ENCODE results near the gene CCR7. TPM values are rescaled to one million over a fixed set of nuclear protein-coding genes. Genes with fewer than 3 reads are reported as not detected.
A peak's percentile ranks its signal among the peaks of the same experiment; 100 is the strongest.

Gene CCR7
- total and polyA plus RNA-seq, 2 of the 13 experiments (the other 11 are each of a cell fraction or from before 2014, with no cell fraction given) = 0.04 to 0.53 TPM

GRCh38 chr17:40551091-40551878 lies 14.0 kb downstream of the CCR7 start (continued):
- peak; percentile 48; the same call in 1 of the 2 replicates for TF ChIP-seq ZFP41 (CRISPR knock-in tag; IDR thresholded peaks at IDR 0.05; ENCODE audit: borderline replicate concordance)
- no peak for TF ChIP-seq ATAD3A (CRISPR knock-in tag; IDR thresholded peaks at IDR 0.05)
- TF ChIP-seq POLR2A (IDR thresholded peaks at IDR 0.05; ENCODE audit: insufficient read depth in 1 of 2, low read depth in 2 of 2, low read length in 2 of 2) = no peak; a peak in 2 of 4 replicates
- peak; percentile 74; the same call in 1 of the 2 replicates for TF ChIP-seq FOSL1 (CRISPR knock-in tag; IDR thresholded peaks at IDR 0.05; ENCODE audit: borderline replicate concordance)
- no peak for TF ChIP-seq BCLAF1 (IDR thresholded peaks at IDR 0.05)
- peak; percentile 64; the same call in 1 of the 2 replicates for TF ChIP-seq ONECUT2 (CRISPR knock-in tag; IDR thresholded peaks at IDR 0.05)
- TF ChIP-seq NCOA5 (CRISPR knock-in tag; IDR thresholded peaks at IDR 0.05) = no peak; the same call in 1 of the 2 replicates
- TF ChIP-seq KDM5B (CRISPR knock-in tag; IDR thresholded peaks at IDR 0.05; ENCODE audit: borderline replicate concordance) = no peak
- TF ChIP-seq FOXO4 (CRISPR knock-in tag; conservative IDR thresholded peaks at IDR 0.05) = no peak
- peak; percentile 83 for TF ChIP-seq POGZ (CRISPR knock-in tag; IDR thresholded peaks at IDR 0.05)
- TF ChIP-seq MAFG (CRISPR knock-in tag; IDR thresholded peaks at IDR 0.05) = no peak
- peak; percentile 98 for TF ChIP-seq SKIL (CRISPR knock-in tag; IDR thresholded peaks at IDR 0.05; ENCODE audit: borderline replicate concordance)
- TF ChIP-seq NFKB2 (CRISPR knock-in tag; IDR thresholded peaks at IDR 0.05; ENCODE audit: borderline replicate concordance) = no peak; the same call in 1 of the 2 replicates
- TF ChIP-seq NRL (CRISPR knock-in tag; IDR thresholded peaks at IDR 0.05; ENCODE audit: borderline replicate concordance) = peak; percentile 38; the same call in 1 of the 2 replicates
- TF ChIP-seq ZBTB43 (CRISPR knock-in tag; conservative IDR thresholded peaks at IDR 0.05) = peak; percentile 95
- TF ChIP-seq ZNF784 (CRISPR knock-in tag; IDR thresholded peaks at IDR 0.05; ENCODE audit: borderline replicate concordance) = 0 out of 2 replicates have a peak, but pooled peaks have one; percentile 24
- TF ChIP-seq AHR (CRISPR knock-in tag; IDR thresholded peaks at IDR 0.05) = no peak; the same call in 1 of the 2 replicates
- no peak for TF ChIP-seq ARHGAP35 (CRISPR knock-in tag; IDR thresholded peaks at IDR 0.05; ENCODE audit: borderline replicate concordance)
- 0 out of 2 replicates have a peak, but pooled peaks have one; percentile 33 for TF ChIP-seq DNMT1 (CRISPR knock-in tag; IDR thresholded peaks at IDR 0.05)
- TF ChIP-seq JARID2 (CRISPR knock-in tag; IDR thresholded peaks at IDR 0.05; ENCODE audit: insufficient replicate concordance) = peak; percentile 94
